ENCODE data around the gene DPF1.

DNA sequence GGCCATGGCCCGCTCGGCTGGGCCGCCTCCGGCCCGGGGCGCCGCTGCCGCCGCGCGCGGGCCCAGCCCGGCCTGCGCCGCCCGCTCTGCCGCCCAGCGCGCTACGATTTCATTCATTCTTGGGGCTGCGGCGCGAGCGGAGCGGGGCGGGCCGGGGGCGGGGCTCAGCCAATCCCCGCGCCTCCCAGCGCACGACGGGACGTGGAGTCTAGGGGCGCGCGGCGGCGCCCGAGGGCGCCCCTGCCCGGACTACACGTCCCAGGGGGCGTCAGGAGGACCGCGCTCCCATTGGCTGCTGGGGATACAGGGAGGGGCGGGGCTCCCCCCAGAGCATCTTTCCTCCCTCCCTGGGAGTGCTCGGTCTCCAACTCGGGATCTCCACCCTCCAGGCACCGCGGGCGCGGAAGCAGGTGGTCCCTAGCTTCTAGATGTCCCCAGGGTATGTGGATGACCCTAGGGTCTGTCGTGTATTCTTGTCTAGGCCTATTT is 5.6 kb upstream of the DPF1 start:
- TF ChIP-seq, protein P1, sequence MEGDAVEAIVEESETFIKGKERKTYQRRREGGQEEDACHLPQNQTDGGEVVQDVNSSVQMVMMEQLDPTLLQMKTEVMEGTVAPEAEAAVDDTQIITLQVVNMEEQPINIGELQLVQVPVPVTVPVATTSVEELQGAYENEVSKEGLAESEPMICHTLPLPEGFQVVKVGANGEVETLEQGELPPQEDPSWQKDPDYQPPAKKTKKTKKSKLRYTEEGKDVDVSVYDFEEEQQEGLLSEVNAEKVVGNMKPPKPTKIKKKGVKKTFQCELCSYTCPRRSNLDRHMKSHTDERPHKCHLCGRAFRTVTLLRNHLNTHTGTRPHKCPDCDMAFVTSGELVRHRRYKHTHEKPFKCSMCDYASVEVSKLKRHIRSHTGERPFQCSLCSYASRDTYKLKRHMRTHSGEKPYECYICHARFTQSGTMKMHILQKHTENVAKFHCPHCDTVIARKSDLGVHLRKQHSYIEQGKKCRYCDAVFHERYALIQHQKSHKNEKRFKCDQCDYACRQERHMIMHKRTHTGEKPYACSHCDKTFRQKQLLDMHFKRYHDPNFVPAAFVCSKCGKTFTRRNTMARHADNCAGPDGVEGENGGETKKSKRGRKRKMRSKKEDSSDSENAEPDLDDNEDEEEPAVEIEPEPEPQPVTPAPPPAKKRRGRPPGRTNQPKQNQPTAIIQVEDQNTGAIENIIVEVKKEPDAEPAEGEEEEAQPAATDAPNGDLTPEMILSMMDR (IDR thresholded peaks at IDR 0.05), result no peak
- TF ChIP-seq EZH2 (IDR thresholded peaks at IDR 0.05; ENCODE audit: borderline replicate concordance, insufficient read depth, low read depth, low read length, poor library complexity, severe bottlenecking), result no peak
